AG09319 (cell line): Measurements from ENCODE around the gene RGSL1.

Experiments
- DNase-seq: peaks from one replicate; pipeline ENCODE4 v3.0.0-alpha.2; 2010; ENCODE audit warnings: low read depth; ENCODE audit errors: extremely low read depth
- CTCF ChIP-seq: IDR thresholded peaks from 2 replicates; pipeline ENCODE4 v1.5.1; 2011; ENCODE audit warnings: low read depth, mild to moderate bottlenecking, inconsistent platforms, low read length, moderate library complexity

RGSL1 gene

GRCh38 chr1:182587093-182587492 lies 137.1 kb downstream of the RGSL1 start:
- no peak for DNase-seq
- no peak for TF ChIP-seq CTCF

GRCh38 chr1:182587666-182588499 lies 137.9 kb downstream of the RGSL1 start:
- no peak for TF ChIP-seq CTCF
- no peak for DNase-seq

GRCh38 chr1:182588500-182589396 lies 138.8 kb downstream of the RGSL1 start, which contains the start of gene RNASEL:
Gene RNASEL (minus strand): TSS chr1:182589256. CDS start chr1:182586806, 2,450 bp downstream.
- TF ChIP-seq CTCF, result no peak
- peak; percentile 27 for DNase-seq

GRCh38 chr1:182589520-182589919 lies 139.6 kb downstream of the RGSL1 start:
- DNase-seq, result no peak
- TF ChIP-seq CTCF, result no peak

GRCh38 chr1:182589931-182590330 lies 140.0 kb downstream of the RGSL1 start:
- no peak for DNase-seq
- TF ChIP-seq CTCF, result no peak

GRCh38 chr1:182595641-182596240 lies 145.8 kb downstream of the RGSL1 start:
- DNase-seq, result no peak

More at GRCh38 chr1:182595641-182596240, 145.8 kb downstream of the RGSL1 start:
- peak; percentile 57 for TF ChIP-seq CTCF
